Measurements from ENCODE around the gene CPVL.

Gene CPVL

GRCh38 chr7:29045258-29046086 is 100.9 kb downstream of the CPVL start:
- no peak for DNase-seq (ENCODE audit: low read depth, low spot score)

- no peak for DNase-seq (ENCODE audit: low read depth, low spot score)
Measured at GRCh38 chr7:29044554-29044953, 101.8 kb downstream of the CPVL start.

- no peak for DNase-seq (ENCODE audit: low read depth, low spot score)
Measured at GRCh38 chr7:29043576-29043975, 102.8 kb downstream of the CPVL start.

- no peak for DNase-seq (ENCODE audit: low read depth, low spot score)
Measured at GRCh38 chr7:29042824-29043231, 103.5 kb downstream of the CPVL start.

- no peak for DNase-seq (ENCODE audit: low read depth, low spot score)
Measured at GRCh38 chr7:29041991-29042390, 104.3 kb downstream of the CPVL start.

- no peak for DNase-seq (ENCODE audit: low read depth, low spot score)
Measured at GRCh38 chr7:29040579-29040925, 105.8 kb downstream of the CPVL start.

GRCh38 chr7:29039821-29040578 is 106.3 kb downstream of the CPVL start:
- DNase-seq (ENCODE audit: low read depth, low spot score), result no peak

- DNase-seq (ENCODE audit: low read depth, low spot score), result no peak
Measured at GRCh38 chr7:29038463-29038862, 107.9 kb downstream of the CPVL start.

GRCh38 chr7:29035044-29035740 is 111.1 kb downstream of the CPVL start:
- DNase-seq (ENCODE audit: low read depth, low spot score), result no peak

- no peak for DNase-seq (ENCODE audit: low read depth, low spot score)
Measured at GRCh38 chr7:29033584-29033983, 112.8 kb downstream of the CPVL start.

GRCh38 chr7:29032146-29032545 is 114.2 kb downstream of the CPVL start:
- DNase-seq (ENCODE audit: low read depth, low spot score), result no peak

- no peak for DNase-seq (ENCODE audit: low read depth, low spot score)
Measured at GRCh38 chr7:29030781-29031275, 115.5 kb downstream of the CPVL start.

- no peak for DNase-seq (ENCODE audit: low read depth, low spot score)
Measured at GRCh38 chr7:29022291-29022988, 123.9 kb downstream of the CPVL start.

GRCh38 chr7:29019896-29020295 is 126.4 kb downstream of the CPVL start:
- no peak for DNase-seq (ENCODE audit: low read depth, low spot score)

- DNase-seq (ENCODE audit: low read depth, low spot score), result no peak
Measured at GRCh38 chr7:29019387-29019786, 127.0 kb downstream of the CPVL start.

- DNase-seq (ENCODE audit: low read depth, low spot score), result no peak
Measured at GRCh38 chr7:29017713-29018112, 128.6 kb downstream of the CPVL start.

- no peak for DNase-seq (ENCODE audit: low read depth, low spot score)
Measured at GRCh38 chr7:29014725-29015124, 131.6 kb downstream of the CPVL start.

GRCh38 chr7:29013931-29014330 is 132.4 kb downstream of the CPVL start:
- no peak for DNase-seq (ENCODE audit: low read depth, low spot score)

GRCh38 chr7:29013082-29013695 is 133.1 kb downstream of the CPVL start:
- DNase-seq (ENCODE audit: low read depth, low spot score), result no peak

GRCh38 chr7:29009947-29010346 is 136.4 kb downstream of the CPVL start:
- DNase-seq (ENCODE audit: low read depth, low spot score), result no peak

GRCh38 chr7:29008590-29008989 is 137.7 kb downstream of the CPVL start:
- no peak for DNase-seq (ENCODE audit: low read depth, low spot score)

Data from brain pericyte (primary cell).